ENCODE results near the gene AHCYL1. TPM values are rescaled to one million over a fixed set of nuclear protein-coding genes. Genes with fewer than 3 reads are reported as not detected.

AHCYL1 gene
- 79.0 and 85.8 TPM in 2 replicates for total RNA-seq

DNA sequence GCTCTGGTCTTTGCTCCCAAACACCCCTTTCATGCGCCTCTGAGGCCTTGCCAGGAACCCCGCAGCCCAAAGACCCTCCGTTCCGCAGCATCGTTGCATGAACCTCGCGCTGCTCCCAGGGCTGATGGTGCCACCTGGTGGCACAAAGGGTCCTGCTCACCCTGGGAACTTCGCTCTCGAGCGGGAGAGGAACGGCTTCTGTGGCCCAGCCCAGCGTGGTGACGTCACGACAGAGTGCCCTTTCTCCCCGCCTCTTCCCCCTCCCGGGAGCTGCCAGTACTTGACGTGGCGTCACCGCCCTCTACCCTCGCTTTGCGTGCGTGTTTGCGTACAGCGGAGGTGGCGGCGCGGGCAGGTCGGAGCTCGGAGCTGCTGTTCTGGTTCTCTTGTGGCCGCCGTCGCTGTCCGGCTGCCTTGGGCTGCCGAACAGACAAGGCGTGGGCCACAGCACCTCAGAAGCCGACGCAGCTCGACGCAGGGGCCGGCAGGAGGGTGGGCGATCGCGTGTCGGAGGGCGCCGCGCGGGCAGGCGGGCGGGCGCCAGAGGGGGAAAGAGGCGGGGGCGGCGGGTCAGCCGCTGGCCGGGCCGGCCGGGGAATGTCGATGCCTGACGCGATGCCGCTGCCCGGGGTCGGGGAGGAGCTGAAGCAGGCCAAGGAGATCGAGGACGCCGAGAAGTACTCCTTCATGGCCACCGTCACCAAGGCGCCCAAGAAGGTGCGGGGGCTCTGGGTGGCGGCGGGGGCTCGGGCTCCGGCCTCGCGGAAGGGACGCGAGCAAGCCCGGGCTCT, at the start of gene AHCYL1:
AHCYL1 (plus strand) TSS at position 310 of the 791 bp plus-strand sequence; CDS start at position 598, 288 bp downstream.

GRCh38 chr1:110034451-110035235, 50.1 kb downstream of the AHCYL1 start, which contains the start of gene STRIP1:
Gene STRIP1 (plus strand): TSS chr1:110034624. CDS start chr1:110034638, 14 bp downstream.

DNA sequence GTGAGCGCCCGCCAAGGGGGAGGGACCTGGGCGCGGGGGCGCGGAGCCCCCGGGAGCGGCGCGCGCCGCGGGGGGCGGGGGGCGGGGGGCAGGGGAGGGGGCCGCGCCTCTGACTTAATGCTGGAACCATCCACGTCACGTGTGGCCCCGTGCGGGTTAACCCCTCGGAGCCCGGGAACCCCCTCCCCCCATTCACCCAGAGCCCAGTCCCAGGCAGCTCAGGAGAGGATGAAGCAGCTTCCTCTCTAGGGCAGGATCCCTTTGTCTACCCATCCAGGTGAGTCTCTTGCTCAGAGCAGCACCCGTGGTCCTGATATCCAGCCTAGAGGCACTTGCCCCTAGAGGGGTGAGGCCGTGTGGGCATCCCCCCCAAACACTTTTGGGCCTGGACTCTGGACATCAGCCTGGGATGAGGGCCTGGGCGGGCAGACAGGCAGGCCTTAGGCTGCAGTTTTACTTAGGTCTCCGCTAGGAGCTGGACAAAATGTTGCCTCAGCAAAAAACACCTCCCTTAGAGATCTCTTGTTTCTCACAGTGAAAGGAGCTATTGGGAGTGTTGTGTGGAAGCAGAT, 86.2 kb downstream of the AHCYL1 start, which contains the start of gene ALX3:
ALX3 (minus strand) TSS at position 2 of the 572 bp plus-strand sequence. CDS start 60 bp downstream, outside the sequence.

Other genes starting within 250 kb of the AHCYL1 start
- gene GSTM3, start 243.7 kb upstream of the AHCYL1 start, total RNA-seq = 24.3 and 138 TPM in 2 replicates
- gene EPS8L3, start 220.8 kb upstream of the AHCYL1 start, total RNA-seq = not detected in 2 replicates
- 85.8 and 90.6 TPM in 2 replicates for gene CSF1, start 73.9 kb upstream of the AHCYL1 start, total RNA-seq
- 53.4 and 60.4 TPM in 2 replicates for gene STRIP1, start 49.9 kb downstream of the AHCYL1 start, total RNA-seq
- not detected in 2 replicates for gene ALX3, start 85.9 kb downstream of the AHCYL1 start, total RNA-seq
- gene UBL4B, start 127.7 kb downstream of the AHCYL1 start, total RNA-seq = not detected in 2 replicates
- under 0.01 and 0.60 TPM in 2 replicates for gene SLC6A17, start 165.7 kb downstream of the AHCYL1 start, total RNA-seq
- 3.9 and 17.3 TPM in 2 replicates for gene KCNC4, start 225.5 kb downstream of the AHCYL1 start, total RNA-seq

Data from smooth muscle cell of the umbilical artery (primary cell).